Common myeloid progenitor, CD34-positive (primary cell): ENCODE data around the gene MGARP.
"Not testable (repeated sequence)": the region's sequence is repeated elsewhere in the genome, so short reads cannot be mapped to it uniquely, and the experiment has no call there.

Source experiments
- CTCF ChIA-PET: fragments of 350-600 bp; sonication (Branson Sonifier 250); formaldehyde crosslinking; loops from one replicate; lab custom pipeline; 2021; ENCODE audit warnings: antibody characterized with exemption; lab: Charles Lee
- POLR2A ChIA-PET: fragments of 350-600 bp; sonication (Branson Sonifier 250); formaldehyde crosslinking; loops from one replicate; lab custom pipeline; 2021; ENCODE audit warnings: antibody characterized with exemption; lab: Charles Lee
- DNase-seq, 3 donors: peaks; one replicate each; pipeline versions ENCODE4 v3.0.0 to v3.0.0-alpha.2; 2013
- H3K27ac ChIP-seq, 2 experiments: 1 replicate in 1 of 2; 2 replicates in 1 of 2; pipeline ENCODE4 v1.7.0; 2013; ENCODE audit warnings: inconsistent platforms in 2 of 2, low read length in 2 of 2, mild to moderate bottlenecking in 2 of 2, low read depth in 1 of 2, moderate library complexity in 1 of 2; ENCODE audit not compliant: severe bottlenecking in 2 of 2, insufficient read depth in 1 of 2, poor library complexity in 1 of 2
- H3K27me3 ChIP-seq, 5 experiments: replicated peaks in 2 of 5; 1 replicate in 3 of 5; 2 replicates in 2 of 5; pipeline versions ENCODE4 v1.6.1 to v1.7.0; 2013; ENCODE audit warnings: low read length in 4 of 5, mild to moderate bottlenecking in 2 of 5, moderate library complexity in 2 of 5, inconsistent platforms in 1 of 5; ENCODE audit not compliant: insufficient read depth in 5 of 5, control insufficient read depth in 4 of 5
- H3K36me3 ChIP-seq, 4 experiments: 1 replicate in 2 of 4; 2 replicates in 2 of 4; pipeline versions ENCODE4 v1.6.1 to v1.7.0; 2013; ENCODE audit warnings: low read length in 3 of 4, control low read depth in 1 of 4, mild to moderate bottlenecking in 1 of 4; ENCODE audit not compliant: control insufficient read depth in 4 of 4, insufficient read depth in 4 of 4
- H3K4me1 ChIP-seq, 4 experiments: 1 replicate in 3 of 4; 2 replicates in 1 of 4; pipeline versions ENCODE4 v1.6.1 to v1.7.1; 2013; ENCODE audit warnings: low read length in 3 of 4, mild to moderate bottlenecking in 3 of 4, control low read depth in 1 of 4, inconsistent platforms in 1 of 4, moderate library complexity in 1 of 4; ENCODE audit not compliant: control insufficient read depth in 4 of 4, insufficient read depth in 4 of 4; ENCODE audit errors: control extremely low read depth in 1 of 4
- H3K4me3 ChIP-seq, 7 experiments: 1 replicate in 4 of 7; 2 replicates in 3 of 7; pipeline versions ENCODE4 v1.5.1 to v1.7.0; 2013; ENCODE audit warnings: mild to moderate bottlenecking in 7 of 7, low read length in 6 of 7, moderate library complexity in 6 of 7, inconsistent platforms in 2 of 7, low read depth in 2 of 7, control low read depth in 1 of 7; ENCODE audit not compliant: insufficient read depth in 4 of 7, control insufficient read depth in 1 of 7; ENCODE audit errors: extremely low read depth in 1 of 7
- H3K9me3 ChIP-seq, 5 experiments: 1 replicate in 4 of 5; 2 replicates in 1 of 5; pipeline versions ENCODE4 v1.6.1 to v1.7.1; 2013; ENCODE audit warnings: low read length in 4 of 5, mild to moderate bottlenecking in 2 of 5, inconsistent platforms in 1 of 5, low read depth in 1 of 5, moderate library complexity in 1 of 5; ENCODE audit not compliant: control insufficient read depth in 4 of 5, insufficient read depth in 2 of 5; ENCODE audit errors: control extremely low read depth in 1 of 5
- WGBS: methylation state at CpG from one replicate; pipeline ENCODE4 v1.1.5; 2013; ENCODE audit not compliant: insufficient coverage; 5-methylcytosine and 5-hydroxymethylcytosine counted together

The MGARP gene

GRCh38 chr4:139317635-139318034, 37.6 kb upstream of the MGARP start:
- H3K36me3 ChIP-seq = peaks cover 0 to 3% (median under 1%) of the 10 kb centered on the region in 4 experiments
- no peaks in the 10 kb centered on the region for H3K27me3 ChIP-seq
- H3K9me3 ChIP-seq = no peaks in the 10 kb centered on the region
- POLR2A ChIA-PET = no interaction called here
- H3K4me3 ChIP-seq = no peak overlapping the region
- peaks cover 5 to 26% (median 17%) of the 10 kb centered on the region in 4 experiments for H3K4me1 ChIP-seq
- no peak overlapping the region for H3K27ac ChIP-seq
- DNase-seq = no peak
- CTCF ChIA-PET = interaction anchor here (0.9 to 1.7 kb wide), 2 partner anchors 20 to 22 kb away, joined by 3 read pairs; no protein-coding TSS in a partner anchor

- WGBS = 92% methylated on average over 2 of the region's 2 CpGs
- DNase-seq = peak in 1 of 3 donors; percentile 19
- CTCF ChIA-PET = interaction anchor here (0.9 to 1.7 kb wide), 3 partner anchors 8 to 23 kb away, joined by 3 read pairs; no protein-coding TSS in a partner anchor
- H3K27ac ChIP-seq = no peak overlapping the region
- H3K36me3 ChIP-seq = peaks cover 0 to 3% (median under 1%) of the 10 kb centered on the region in 4 experiments
- POLR2A ChIA-PET = no interaction called here
- H3K4me3 ChIP-seq = no peak overlapping the region
- H3K9me3 ChIP-seq = no peaks in the 10 kb centered on the region
- H3K27me3 ChIP-seq = no peaks in the 10 kb centered on the region
- peaks cover 5 to 34% (median 23%) of the 10 kb centered on the region in 4 experiments for H3K4me1 ChIP-seq
Observed at GRCh38 chr4:139316733-139317132, 36.7 kb upstream of the MGARP start.

- no peaks in the 10 kb centered on the region for H3K27me3 ChIP-seq
- WGBS = 93% methylated on average over 5 of the region's 13 CpGs
- ChIA-PET POLR2A (interaction anchor here (0.8 kb wide), 1 partner anchor 14 kb away, joined by 6 read pairs; the partner anchor contains the start of gene NAA15), CTCF (interaction anchor here (1.3 to 1.4 kb wide), 2 partner anchors 10 to 14 kb away, joined by 3 read pairs; partner anchors contain the start of gene NAA15)
- H3K9me3 ChIP-seq = no peaks in the 10 kb centered on the region
- peak in 1 of 3 donors; percentile 25 for DNase-seq
- H3K4me3 ChIP-seq = no peak overlapping the region
- peaks cover 5 to 37% (median 25%) of the 10 kb centered on the region in 4 experiments for H3K4me1 ChIP-seq
- H3K27ac ChIP-seq = peak overlapping the region in 1 of 2 experiments; percentile 25
- H3K36me3 ChIP-seq = peaks cover 0 to 3% (median 0%) of the 10 kb centered on the region in 4 experiments
Observed at GRCh38 chr4:139315221-139315675, 35.2 kb upstream of the MGARP start.

- DNase-seq = no peak
- Histone ChIP-seq H3K9me3 (no peaks in the 10 kb centered on the region), H3K4me1 (peaks cover 5 to 37% (median 25%) of the 10 kb centered on the region in 4 experiments), H3K36me3 (peaks cover 0 to 3% (median 0%) of the 10 kb centered on the region in 4 experiments), H3K4me3 (no peak overlapping the region), H3K27me3 (no peaks in the 10 kb centered on the region), H3K27ac (peak overlapping the region in 1 of 2 experiments; percentile 16)
- ChIA-PET CTCF (no interaction called here), POLR2A (no interaction called here)
- WGBS = 100% methylated on average over 1 of the region's 4 CpGs
Observed at GRCh38 chr4:139314047-139314800, 34.2 kb upstream of the MGARP start.

DNA sequence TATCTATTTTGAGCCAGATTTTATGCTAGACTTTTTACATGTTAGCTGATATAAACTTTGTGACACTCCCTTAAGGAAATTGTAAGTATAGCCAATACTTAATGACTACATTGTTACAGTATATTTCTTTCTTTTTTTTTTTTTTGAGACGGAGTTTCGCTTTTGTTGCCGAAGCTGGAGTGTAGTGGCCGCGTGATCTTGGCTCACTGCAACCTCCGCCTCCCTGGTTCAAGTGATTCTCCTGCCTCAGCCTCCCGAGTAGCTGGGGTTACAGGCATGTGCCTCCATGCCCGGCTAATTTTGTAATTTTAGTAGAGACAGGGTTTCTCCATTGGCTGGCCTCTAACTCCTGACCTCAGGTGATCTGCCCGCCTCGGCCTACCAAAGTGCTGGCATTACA, 33.4 kb upstream of the MGARP start:
- POLR2A ChIA-PET, CTCF ChIA-PET, H3K4me3 ChIP-seq, H3K27me3 ChIP-seq, DNase-seq, H3K9me3 ChIP-seq, H3K36me3 ChIP-seq: not testable (repeated sequence)
- peaks cover 5 to 37% (median 25%) of the 10 kb centered on the region in 4 experiments for H3K4me1 ChIP-seq
- peak overlapping the region in 1 of 2 experiments; percentile 16 for H3K27ac ChIP-seq
- 96% methylated on average over 5 of the region's 10 CpGs for WGBS

- Histone ChIP-seq H3K27ac (peak overlapping the region; percentile 47 to 65), H3K4me3 (peak overlapping the region in 1 of 7 experiments; percentile 23), H3K9me3 (no peaks in the 10 kb centered on the region), H3K27me3 (no peaks in the 10 kb centered on the region), H3K36me3 (peaks cover 0 to 3% (median 0%) of the 10 kb centered on the region in 4 experiments), H3K4me1 (peaks cover 5 to 37% (median 25%) of the 10 kb centered on the region in 4 experiments)
- WGBS = 100% methylated on average over 2 of the region's 3 CpGs
- CTCF ChIA-PET = interaction anchor here (0.8 to 2.4 kb wide), 4 partner anchors 11 to 57 kb away, joined by 3 to 21 read pairs (median 6); partner anchors contain the start of genes NAA15 and NDUFC1
- POLR2A ChIA-PET = no interaction called here
- peak; percentile 19 to 44 (median 35) for DNase-seq
Observed at GRCh38 chr4:139312552-139313332, 32.7 kb upstream of the MGARP start.
